Activated naive CD4-positive, alpha-beta T cell treated with anti-CD3 and anti-CD28 coated beads, Interleukin-2, amount 50 U/mL, for 72 hours (primary cell): ENCODE data around the gene LRCH1. TPM values are rescaled to one million over a fixed set of nuclear protein-coding genes. Genes with fewer than 3 reads are reported as not detected.
A peak's percentile ranks its signal among the peaks of the same experiment; 100 is the strongest.

Experiments used
- ATAC-seq, 2 donors: fragments of 150-1000 bp; cut with Tn5 transposase; 2 replicates each; pipeline ENCODE4 v1.10.0; 2021; ENCODE audit warnings: mild to moderate bottlenecking in 2 of 2, moderate library complexity in 2 of 2
- DNase-seq, 2 donors: peaks; one replicate each; pipeline ENCODE4 v3.0.0; 2021 to 2022; ENCODE audit warnings: low spot score in 2 of 2
- H3K27ac Mint-ChIP-seq, 2 donors: one replicate each; pipeline ENCODE4 v1.8.0; 2022; ENCODE audit warnings: mild to moderate bottlenecking in 2 of 2, mixed read lengths in 2 of 2
- H3K36me3 Mint-ChIP-seq, 2 donors: one replicate each; pipeline ENCODE4 v1.8.0; 2022; ENCODE audit warnings: mixed read lengths in 2 of 2
- H3K9me3 Mint-ChIP-seq, 2 donors: one replicate each; pipeline ENCODE4 v1.8.0; 2022; ENCODE audit warnings: mixed read lengths in 2 of 2
- total RNA-seq, 2 donors: library from RNA; stranded (reverse); gene quantifications; one replicate each; pipeline ENCODE4 v1.2.3, GENCODE V29; 2022

The LRCH1 gene
- total RNA-seq, 2 donors from 2014 or later, result 17.5 to 21.5 TPM

DNA sequence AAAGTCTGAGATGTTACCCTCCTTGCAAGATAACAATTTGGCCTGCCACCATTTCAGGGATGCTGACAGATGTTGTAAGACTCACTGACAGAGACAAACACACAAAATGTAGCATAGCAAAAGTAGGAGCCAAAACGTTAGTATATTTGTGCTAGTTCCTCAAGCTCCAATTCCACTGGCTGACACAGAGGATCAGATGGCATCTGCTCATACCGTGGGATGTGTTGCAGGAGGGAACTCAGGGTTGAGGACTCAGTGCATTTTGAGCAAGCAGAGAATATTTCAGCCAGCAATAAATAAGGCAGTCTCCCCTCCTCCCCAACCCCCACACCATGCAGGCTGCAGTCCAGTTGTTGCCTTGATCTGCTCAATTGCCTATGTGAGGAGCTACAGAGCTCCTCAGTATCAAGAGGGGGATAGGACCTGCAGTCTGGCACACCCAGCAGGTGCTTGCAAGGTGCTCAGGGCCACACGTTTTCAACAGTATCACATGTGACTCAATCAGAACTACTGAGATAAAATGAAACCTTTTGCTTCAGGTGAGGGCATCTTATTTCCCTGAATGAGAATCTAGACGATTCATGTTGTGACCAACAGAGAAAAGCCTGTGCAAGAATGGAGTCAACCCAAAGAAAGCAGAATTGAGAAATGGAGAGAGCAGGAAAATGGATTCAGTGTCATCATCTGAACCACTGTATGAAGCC, 23.6 kb upstream of the LRCH1 start:
- DNase-seq (peak in 1 of 2 donors; percentile 29), ATAC-seq (peak; percentile 60 to 85)
- Mint-ChIP-seq H3K27ac (peak overlapping the region in 1 of 2 donors; percentile 53), H3K9me3 (no peaks in the 10 kb centered on the region), H3K36me3 (no peaks in the 10 kb centered on the region)

DNA sequence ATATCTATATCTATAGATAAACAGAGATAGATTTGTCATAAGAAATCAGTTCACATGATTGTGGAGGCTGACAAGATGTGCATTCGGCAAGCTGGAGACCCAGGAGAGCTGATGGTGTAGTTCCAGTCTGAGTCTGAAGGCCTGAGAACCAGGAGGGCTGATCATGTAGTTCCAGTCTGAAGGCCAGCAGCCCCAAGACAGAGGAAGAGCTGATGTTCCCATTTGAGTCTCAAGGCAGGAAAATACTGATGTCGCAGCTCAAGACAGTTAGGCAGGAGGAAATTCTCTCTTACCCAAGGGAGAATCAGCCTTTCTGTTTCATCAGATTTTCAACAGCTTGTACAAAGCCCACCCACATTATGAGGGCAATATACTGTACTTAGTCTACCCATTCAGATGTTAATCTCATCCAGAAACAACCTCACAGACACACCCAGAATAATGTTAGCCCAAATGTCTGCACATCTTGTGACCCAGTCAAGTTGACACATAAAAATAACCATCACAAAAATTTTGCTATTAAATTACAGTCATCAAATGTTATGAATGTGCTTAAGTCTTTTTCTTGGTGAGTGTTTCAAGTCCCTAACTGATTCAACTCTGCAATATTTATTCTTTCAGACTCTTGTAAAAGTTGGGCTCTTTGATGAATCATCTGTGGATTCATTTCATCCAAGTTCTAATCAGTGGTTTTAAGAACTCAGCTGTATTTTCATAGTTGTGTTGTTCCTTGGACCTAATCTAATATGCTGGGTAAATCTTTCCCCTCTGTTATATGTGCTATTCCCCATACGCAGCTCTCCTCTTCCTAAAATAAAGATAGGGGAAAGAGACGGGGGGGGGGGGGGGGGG, 22.7 kb upstream of the LRCH1 start:
- ATAC-seq, result peak; percentile 69 to 70
- Mint-ChIP-seq H3K9me3 (no peaks in the 10 kb centered on the region), H3K27ac (peak overlapping the region; percentile 27 to 96), H3K36me3 (no peaks in the 10 kb centered on the region)
- DNase-seq, result no peak

DNA sequence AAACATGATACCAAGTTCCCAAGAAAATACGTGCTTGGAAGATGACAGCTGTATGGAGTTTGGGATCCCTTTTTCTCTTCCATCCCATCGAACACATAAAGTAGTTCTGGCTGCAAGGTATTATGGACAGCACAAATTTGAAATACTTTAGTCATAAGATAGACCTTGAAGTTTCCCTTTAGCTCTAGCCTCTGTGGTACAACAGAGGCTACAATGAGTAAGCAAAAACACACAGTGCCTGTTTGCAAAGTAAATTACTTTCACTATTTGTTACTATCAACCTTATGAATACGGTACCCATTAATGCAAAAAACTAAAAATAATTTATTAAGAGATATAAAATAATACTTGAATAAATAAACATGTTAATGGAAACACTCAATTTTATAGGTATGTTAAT, 21.0 kb upstream of the LRCH1 start:
- Mint-ChIP-seq H3K27ac (peak overlapping the region in 1 of 2 donors; percentile 41), H3K36me3 (no peaks in the 10 kb centered on the region), H3K9me3 (no peaks in the 10 kb centered on the region)
- no peak for ATAC-seq
- DNase-seq, result no peak

DNA sequence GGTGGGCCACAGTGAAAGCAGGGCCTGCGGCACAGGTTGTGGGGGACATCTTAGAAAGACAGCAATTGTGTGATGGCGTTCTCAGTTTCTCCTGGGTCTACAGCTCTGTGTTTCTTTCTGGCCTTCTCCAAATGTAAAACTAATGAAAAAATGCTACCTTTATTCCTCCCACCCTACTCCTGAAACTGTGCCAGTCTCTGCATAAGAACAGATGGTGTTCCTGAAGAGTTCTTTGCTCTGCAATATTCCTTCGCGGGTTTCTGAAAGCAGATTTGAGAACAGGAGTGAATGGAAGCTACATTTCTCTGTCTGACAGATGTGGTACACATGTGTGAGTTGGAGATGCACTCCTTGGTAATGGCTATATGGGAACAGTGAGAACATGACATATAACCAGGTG, 18.0 kb upstream of the LRCH1 start:
- H3K36me3 Mint-ChIP-seq, result no peaks in the 10 kb centered on the region
- ATAC-seq, result no peak
- no peak for DNase-seq
- no peaks in the 10 kb centered on the region for H3K9me3 Mint-ChIP-seq
- H3K27ac Mint-ChIP-seq, result no peak overlapping the region

DNA sequence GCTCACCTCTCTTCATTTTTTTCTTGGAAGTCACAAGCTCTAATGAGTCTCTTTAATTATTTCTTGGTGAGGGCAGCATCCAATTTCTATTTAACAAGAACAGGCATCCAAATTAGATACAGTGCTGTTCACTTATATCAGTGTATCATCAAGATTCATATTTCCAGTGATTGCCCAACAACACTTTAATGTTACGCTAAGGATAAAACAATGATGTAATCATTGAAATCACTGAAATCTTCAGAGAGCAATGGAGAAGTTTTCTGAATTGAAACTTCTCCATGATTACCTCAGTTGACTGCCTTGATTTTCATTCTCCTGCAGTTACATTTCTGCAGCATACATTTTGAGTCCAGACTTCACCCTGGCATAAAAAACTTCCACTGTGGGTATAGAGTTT, 17.1 kb upstream of the LRCH1 start:
- ATAC-seq (no peak), DNase-seq (no peak)
- H3K36me3 Mint-ChIP-seq, result no peaks in the 10 kb centered on the region
- no peaks in the 10 kb centered on the region for H3K9me3 Mint-ChIP-seq
- no peak overlapping the region for H3K27ac Mint-ChIP-seq

DNA sequence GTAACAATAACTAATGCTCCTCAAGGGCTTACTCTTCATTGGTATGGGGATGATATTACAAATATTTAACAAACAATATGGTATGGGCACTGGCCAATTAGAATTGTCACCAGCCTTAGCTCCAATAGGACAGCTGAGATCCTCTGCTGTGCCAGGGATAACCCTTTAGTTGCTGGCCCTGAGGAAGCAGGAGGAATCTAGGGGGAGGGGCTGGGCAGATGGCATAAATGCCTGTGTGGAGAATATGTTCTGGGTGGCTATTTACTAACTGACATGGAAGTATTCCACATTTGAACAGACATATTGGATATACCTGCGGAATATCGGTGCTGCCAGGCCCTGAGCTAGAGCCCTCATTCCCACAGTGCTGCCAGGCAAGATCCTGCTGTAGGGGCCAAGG, 16.6 kb upstream of the LRCH1 start:
- no peaks in the 10 kb centered on the region for H3K36me3 Mint-ChIP-seq
- ATAC-seq, result no peak
- H3K9me3 Mint-ChIP-seq, result no peaks in the 10 kb centered on the region
- no peak overlapping the region for H3K27ac Mint-ChIP-seq
- no peak for DNase-seq

DNA sequence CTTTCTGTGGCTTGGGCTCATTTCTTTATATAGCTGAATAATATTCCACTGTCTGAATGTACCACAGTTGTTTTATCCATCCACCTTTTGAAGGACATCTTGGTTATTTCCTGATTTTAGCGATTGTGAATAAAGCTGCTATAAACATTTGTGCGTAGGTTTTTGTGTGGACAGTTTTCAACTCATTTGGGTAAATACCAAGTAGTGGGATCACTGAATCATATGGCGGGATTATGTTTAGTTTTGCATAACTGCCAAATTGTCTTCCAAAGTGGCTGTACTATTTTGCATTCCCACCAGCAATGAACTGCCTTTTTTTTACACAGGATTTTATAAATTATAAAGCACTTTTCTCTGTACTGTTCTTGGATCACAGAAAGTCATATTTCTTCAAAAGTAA, 13.7 kb upstream of the LRCH1 start:
- H3K9me3 Mint-ChIP-seq, result no peaks in the 10 kb centered on the region
- DNase-seq, result no peak

DNA sequence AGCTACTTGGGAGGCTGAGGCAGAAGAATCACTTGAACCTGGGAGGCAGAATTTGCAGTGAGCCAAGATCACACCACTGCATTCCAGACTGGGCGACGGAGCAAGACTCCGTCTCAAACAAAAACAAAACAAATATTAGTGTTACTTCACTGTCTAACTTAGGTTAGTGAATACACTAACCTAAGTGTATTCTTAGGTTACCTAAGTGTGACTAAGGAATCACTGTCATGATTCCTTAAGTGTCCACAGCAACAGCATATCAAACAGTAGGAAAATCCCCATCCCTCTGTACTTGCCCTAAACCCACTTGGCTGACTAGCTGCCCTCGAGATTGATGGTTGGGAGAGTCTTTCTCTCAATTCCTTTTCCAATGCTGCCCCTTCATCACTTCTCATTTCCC, 11.8 kb upstream of the LRCH1 start:
- Mint-ChIP-seq H3K27ac (no peak overlapping the region), H3K9me3 (no peaks in the 10 kb centered on the region), H3K36me3 (no peaks in the 10 kb centered on the region)
- DNase-seq, result no peak
- ATAC-seq, result no peak

More for the DNA sequence above, 13.7 kb upstream of the LRCH1 start:
- no peak for ATAC-seq
- H3K36me3 Mint-ChIP-seq, result no peaks in the 10 kb centered on the region
- no peak overlapping the region for H3K27ac Mint-ChIP-seq

DNA sequence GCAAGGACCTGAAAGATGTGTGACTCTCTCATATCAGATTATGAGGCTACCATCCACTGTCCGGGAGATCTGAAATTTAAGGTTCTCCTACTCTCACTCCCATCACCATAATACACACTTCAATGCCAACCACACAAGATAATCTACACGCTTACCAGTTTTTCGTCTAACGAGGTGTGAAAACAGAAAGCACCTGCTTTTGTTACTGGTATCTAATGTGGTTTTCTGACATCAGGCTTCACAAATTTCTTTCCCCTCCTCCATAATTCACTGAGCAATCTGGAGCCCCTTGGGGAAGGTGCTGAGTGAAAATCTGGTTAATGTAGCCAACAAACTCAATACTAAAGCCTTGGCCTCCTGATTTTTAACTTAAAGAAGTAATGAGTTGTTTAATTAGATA, 10.1 kb upstream of the LRCH1 start:
- ATAC-seq (peak in 1 of 2 donors; percentile 87), DNase-seq (no peak)
- Mint-ChIP-seq H3K36me3 (no peaks in the 10 kb centered on the region), H3K27ac (no peak overlapping the region), H3K9me3 (no peaks in the 10 kb centered on the region)

DNA sequence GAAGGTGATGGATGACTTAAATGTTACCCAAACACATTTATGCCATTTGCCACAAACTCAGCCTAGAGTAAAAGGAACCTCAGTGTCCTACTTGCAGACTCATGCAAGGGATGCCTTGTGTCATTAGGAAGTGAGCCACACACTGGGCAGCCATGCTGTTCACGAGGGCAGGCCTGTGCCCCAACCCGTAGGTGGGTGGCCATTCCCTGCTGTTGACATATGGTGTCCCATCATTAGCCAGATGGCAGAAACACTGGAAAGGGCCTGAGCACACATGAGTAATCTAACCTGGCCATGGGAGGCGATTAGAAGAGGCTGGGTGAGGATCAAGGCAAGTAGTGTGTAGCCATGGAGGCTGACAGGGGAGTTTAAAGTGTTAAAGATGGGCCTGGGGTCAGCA, 9.7 kb upstream of the LRCH1 start:
- H3K27ac Mint-ChIP-seq, result no peak overlapping the region
- H3K9me3 Mint-ChIP-seq, result no peaks in the 10 kb centered on the region
- H3K36me3 Mint-ChIP-seq, result no peaks in the 10 kb centered on the region
- peak in 1 of 2 donors; percentile 23 for ATAC-seq
- DNase-seq, result no peak

DNA sequence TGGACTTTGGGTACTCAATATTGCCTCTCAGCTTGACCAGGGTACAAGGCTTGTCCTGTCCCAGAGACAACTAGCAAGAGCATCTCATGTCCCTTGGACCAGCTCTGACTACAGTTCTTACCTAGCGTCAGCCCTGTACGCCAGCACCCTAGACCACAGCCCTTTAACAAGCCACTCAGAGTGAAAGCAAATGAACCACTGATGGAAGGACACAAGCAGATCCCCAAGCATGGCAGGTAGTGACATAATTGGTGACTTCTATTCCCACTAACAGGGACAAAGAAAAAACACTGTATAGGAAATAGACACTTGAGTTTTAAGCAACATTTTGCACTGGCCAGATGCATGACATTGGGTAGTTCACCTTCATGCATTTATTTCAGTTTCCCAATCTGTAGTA, 8.8 kb upstream of the LRCH1 start:
- peak in 1 of 2 donors; percentile 46 for ATAC-seq
- Mint-ChIP-seq H3K36me3 (no peaks in the 10 kb centered on the region), H3K9me3 (no peaks in the 10 kb centered on the region), H3K27ac (no peak overlapping the region)
- no peak for DNase-seq

DNA sequence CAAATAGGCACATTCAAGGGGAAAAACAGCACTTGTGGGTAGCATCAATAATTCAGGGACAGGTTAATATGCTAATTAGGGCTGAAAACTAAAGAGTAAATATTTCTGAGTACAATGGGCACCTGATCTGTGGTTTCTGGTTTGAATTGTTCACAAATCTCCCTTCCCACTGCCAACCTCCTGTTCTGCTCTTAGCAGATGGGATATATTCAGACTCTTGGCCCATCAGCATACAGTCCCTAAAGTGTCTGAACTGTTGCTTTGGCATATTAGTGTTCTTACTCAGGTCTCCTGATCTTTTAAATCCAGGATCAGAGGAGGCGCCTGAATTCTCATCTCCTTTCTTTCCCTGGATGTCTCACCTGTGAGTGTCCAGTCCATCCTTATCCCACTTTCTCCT, 8.2 kb upstream of the LRCH1 start:
- Mint-ChIP-seq H3K9me3 (no peaks in the 10 kb centered on the region), H3K36me3 (no peaks in the 10 kb centered on the region), H3K27ac (no peak overlapping the region)
- ATAC-seq (no peak), DNase-seq (no peak)

DNA sequence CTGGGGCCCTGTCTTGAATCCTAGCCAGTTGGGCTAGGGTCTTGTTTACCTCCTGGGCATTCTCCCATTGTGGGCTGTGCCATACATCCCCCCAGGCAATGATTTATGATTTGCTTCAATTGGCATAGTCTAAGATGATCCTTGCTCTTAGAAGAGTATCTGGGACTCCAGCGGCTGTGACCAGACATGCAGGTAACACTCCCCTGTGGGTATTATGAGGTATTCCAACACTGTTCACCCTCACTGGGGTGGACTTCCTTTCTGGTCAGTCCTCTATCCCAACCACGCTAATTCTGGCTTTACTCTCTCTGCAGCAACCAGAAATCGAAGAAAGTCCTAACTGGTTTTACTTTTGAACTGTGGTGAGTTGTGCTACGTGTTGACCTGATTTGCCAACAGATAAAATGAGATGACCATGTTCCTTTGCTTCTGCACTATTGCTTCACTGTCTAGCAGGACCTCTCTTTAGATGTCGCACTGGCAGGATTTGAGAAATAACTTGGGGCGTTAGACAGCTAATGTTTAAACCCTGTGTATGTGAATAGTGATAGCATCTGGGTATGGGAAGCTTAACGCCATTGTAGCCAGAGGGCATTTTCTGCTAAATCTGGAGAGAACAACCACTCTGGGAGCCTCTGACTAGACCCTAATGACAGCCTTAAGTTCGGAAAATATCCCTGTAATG, 6.7 kb upstream of the LRCH1 start:
- DNase-seq, result no peak
- Mint-ChIP-seq H3K9me3 (no peaks in the 10 kb centered on the region), H3K27ac (no peak overlapping the region), H3K36me3 (no peaks in the 10 kb centered on the region)
- no peak for ATAC-seq

DNA sequence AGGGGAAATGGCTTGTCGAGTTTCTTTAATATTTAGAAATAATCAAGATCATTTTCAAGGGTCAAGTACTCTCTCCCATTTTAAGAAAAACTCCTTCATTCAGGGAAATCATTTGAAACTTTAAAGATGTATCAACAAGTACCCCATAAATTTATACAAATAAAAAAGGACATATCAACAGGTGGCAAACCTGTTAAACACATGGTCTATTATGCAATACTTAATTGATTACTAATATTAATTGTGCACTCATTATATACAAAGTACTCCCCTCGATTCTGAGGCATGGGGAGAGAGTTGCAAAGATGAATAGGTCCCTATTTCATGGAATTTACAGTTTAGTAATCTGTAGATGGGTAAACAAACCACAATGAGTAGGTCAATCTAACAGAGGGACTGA, 2.1 kb upstream of the LRCH1 start:
- Mint-ChIP-seq H3K27ac (no peak overlapping the region), H3K9me3 (no peaks in the 10 kb centered on the region), H3K36me3 (peaks cover 0 to 12% of the 10 kb centered on the region in 2 donors)
- ATAC-seq (no peak), DNase-seq (no peak)

DNA sequence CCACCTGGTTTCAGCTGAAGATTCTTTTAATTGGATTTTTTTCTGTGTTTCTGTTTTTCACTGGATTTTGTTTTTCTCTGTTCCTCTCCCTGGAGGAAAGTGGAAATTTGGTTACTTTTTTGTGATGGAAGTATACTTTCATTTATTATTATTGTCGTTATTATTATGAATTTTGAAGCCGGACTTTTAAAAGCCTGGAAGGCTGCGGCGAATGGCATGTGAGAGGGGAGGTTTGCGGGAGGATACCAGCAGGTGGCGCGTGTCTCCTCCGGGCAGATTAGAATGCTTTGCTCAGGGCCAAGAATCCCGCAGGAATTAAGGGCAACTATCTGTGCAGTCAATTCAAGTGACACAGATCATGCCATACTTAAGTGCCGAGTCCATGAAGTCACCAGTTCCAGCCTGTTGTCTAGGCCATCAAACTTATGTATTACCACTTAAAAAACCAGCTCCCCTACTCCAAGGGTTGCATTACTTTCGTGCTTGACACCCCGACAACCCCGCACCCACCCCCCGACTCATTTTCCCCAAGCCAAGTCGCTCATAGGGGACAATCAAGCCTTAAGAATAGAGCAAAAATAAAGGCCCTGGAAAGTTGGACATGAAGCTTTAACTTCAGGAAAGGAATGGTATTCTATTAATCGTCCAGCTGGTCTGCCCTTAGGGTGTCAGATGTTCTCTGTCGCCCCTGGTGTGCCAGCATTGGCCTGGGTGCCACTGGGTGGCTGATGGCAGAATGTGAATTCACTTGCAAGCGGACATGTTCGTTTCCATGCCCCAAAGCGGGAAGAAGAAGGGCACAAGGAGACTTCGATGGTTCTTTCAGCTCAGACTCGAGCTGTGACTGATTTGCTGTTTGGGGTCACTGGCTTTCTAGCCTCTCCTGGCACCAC, 1.3 kb upstream of the LRCH1 start:
- H3K27ac Mint-ChIP-seq, result peak overlapping the region in 1 of 2 donors; percentile 88
- H3K36me3 Mint-ChIP-seq, result peaks cover 0 to 12% of the 10 kb centered on the region in 2 donors
- ATAC-seq, result no peak
- no peaks in the 10 kb centered on the region for H3K9me3 Mint-ChIP-seq
- peak; percentile 58 to 65 for DNase-seq

DNA sequence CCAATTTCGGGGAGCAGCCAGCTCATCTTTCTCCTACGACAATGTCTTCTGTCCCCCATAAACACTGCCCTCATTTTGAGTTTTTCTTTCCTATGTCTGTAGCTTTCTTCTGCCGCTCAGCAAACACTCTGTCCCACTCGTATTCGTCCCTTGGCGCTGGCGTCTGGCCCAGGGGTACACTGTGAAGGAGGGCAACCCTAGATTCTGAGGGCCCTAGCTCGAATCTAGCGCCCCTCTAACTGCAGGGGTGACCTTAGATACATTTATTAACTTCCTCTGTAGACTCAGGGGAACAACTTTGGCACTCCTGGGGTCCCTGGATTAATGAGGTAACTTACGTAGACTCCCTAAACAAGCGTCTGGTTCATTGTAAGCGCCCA, 677 bp upstream of the LRCH1 start:
- peak overlapping the region in 1 of 2 donors; percentile 88 for H3K27ac Mint-ChIP-seq
- no peak for DNase-seq

More for the DNA sequence above, 677 bp upstream of the LRCH1 start:
- Mint-ChIP-seq H3K36me3 (peaks cover 0 to 12% of the 10 kb centered on the region in 2 donors), H3K9me3 (no peaks in the 10 kb centered on the region)
- ATAC-seq, result no peak
